GM10847 (cell line): ENCODE results near the gene POLE.

ENCODE experiments used
- POLR2A ChIP-seq: IDR thresholded peaks from 2 replicates; pipeline ENCODE4 v1.6.1; 2011; ENCODE audit not compliant: insufficient read length; ENCODE audit errors: extremely low read depth

Gene POLE

DNA sequence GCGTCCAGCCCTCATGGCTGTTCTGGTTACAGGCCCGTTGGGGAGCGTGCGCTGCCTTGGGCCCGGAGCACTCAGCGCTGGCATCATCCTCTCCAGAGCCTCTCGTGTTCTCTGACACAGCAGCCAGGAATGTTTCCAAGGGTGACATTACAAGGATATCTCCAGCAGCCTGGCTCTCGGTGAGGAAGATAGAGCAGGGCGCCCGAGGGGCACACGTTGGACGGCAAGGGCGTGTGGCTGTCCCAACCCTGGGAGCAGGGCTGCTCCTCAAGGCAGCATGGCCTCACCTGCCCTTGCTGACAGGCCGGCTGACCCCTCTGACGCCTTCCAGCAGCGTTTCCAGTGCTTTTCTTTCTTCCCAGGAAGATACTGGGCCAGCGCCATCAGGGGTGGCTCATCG lies 91.1 kb downstream of the POLE start:
- TF ChIP-seq POLR2A, result no peak

GRCh38 chr12:132595183-132595582 lies 92.0 kb downstream of the POLE start:
- TF ChIP-seq POLR2A, result no peak

DNA sequence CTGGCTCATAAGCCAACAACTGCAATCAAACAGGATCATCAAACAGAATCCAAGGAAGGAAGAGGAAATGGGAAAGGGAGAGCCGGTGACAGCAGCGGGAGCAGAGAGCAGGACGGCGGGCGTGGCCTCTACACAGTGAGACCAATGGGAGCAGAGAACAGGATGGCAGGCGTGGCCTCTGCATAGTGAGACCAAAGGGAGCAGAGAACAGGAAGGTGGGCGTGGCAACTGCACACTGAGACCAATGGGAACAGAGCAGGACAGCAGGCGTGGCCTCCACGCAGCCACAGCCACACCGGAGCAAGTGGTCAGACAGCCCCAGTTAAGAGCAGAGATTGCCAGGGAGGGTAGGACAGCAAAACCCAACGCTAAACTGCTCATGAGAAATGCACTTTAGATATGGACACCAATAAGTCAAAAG lies 93.2 kb downstream of the POLE start:
- TF ChIP-seq POLR2A, result no peak

- no peak for TF ChIP-seq POLR2A
Observed at GRCh38 chr12:132593521-132593920, 93.6 kb downstream of the POLE start.

- TF ChIP-seq POLR2A, result no peak
Observed at GRCh38 chr12:132593071-132593470, 94.1 kb downstream of the POLE start.

- TF ChIP-seq POLR2A, result no peak
Observed at GRCh38 chr12:132592282-132592970, 94.7 kb downstream of the POLE start.

DNA sequence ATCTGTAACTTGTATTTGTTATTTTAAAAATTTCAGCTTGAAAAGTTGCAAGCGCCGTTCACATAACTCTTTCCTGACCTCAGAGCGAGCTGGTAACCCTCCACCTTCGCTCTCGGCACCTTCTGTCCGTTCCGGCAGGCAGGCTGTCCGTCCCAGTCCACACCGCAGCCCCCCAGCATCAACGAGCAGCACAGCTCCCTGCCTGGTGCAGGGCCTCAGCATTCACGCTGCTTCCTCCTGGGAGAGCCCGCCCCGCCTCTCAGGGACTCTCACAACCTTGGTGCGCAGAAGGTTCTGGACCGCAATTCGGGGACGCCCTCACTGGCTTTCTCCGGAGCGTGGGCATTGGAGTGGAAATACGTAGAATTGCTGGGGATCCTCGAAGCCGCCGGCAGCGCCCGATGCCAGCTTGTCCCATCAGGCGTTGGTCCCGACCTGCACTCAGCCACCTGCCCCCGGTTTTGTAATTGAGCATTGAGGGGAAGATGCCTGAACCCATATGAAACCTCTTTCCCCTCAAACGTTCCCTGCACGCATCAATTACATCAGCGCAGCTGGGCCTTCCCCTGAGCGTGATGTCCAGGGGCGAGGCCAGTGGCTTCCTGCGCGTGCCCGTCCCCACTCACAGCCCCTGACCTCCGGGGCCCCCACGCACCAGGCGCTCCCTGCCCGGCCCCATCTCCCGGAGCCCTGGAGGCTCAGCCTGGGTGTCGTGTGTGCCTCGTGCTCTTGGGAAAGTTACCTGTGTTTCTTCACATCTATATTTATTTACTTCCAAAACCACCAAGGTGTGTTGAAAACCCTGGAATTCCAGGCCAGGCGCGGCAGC lies 95.8 kb downstream of the POLE start:
- TF ChIP-seq POLR2A, result no peak

GRCh38 chr12:132588821-132589669 lies 98.1 kb downstream of the POLE start:
- no peak for TF ChIP-seq POLR2A

DNA sequence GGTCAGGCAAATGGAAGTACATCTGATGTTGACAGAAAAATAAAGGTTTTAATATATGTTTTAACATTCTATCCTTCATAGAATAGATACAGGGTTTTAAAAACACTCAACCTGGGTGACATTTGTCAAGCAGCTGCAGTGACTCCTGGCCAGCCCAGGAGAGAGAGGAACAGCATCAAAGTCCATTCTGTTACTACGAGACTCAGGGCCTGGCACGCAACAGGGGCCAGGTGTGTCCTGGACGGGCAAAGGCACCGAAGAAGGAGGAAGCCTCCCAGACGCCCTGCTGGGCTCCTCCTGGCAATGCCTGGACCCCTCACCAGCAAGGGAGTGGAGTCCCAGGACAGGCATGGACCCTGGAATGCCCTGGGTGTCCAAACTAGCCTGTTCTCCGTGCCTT lies 98.8 kb downstream of the POLE start:
- no peak for TF ChIP-seq POLR2A

GRCh38 chr12:132587781-132588180 lies 99.4 kb downstream of the POLE start:
- TF ChIP-seq POLR2A, result no peak

- no peak for TF ChIP-seq POLR2A
Observed at GRCh38 chr12:132586929-132587328, 100.2 kb downstream of the POLE start.

- no peak for TF ChIP-seq POLR2A
Observed at GRCh38 chr12:132585177-132585576, 102.0 kb downstream of the POLE start.

GRCh38 chr12:132584429-132584828 lies 102.7 kb downstream of the POLE start:
- TF ChIP-seq POLR2A, result no peak

DNA sequence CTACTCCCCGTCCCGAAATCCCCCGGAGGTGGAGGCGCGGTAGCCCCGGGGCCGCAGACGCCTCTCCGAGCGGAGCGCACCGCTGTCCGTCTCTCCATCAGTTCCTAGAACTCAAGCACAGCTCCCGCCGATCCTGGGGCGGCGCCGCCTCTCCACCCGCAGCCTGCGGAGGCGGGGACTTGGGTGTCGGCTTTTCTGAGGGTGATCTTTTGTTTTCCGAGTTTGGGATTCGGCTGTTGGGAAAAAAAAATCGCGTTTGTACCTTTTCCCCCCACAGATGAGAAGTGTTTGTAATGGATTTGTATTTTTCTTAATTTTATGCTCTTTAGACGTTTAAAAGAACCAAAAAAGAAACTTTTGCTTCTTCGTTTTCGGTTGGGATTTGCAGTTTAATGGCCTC lies 103.4 kb downstream of the POLE start:
- TF ChIP-seq POLR2A, result no peak

DNA sequence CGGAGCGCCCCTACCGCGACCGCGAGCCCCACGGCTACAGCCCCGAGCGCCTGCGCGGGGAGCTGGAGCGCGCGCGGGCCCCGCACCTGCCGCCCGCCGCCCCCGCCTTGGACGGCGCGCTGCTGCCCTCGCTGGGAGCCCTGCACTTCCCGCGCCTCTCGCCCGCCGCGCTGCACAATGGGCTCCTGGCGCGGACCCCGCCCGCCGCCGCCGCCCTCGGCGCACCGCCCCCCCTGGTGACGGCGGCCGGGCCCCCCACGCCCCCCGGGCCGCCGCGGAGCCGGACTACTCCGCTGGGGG lies 103.8 kb downstream of the POLE start:
- TF ChIP-seq POLR2A, result no peak
